ENCODE results near the gene MAD1L1. TPM values are rescaled to one million over a fixed set of nuclear protein-coding genes. Genes with fewer than 3 reads are reported as not detected.

The MAD1L1 gene
- total RNA-seq, 1 experiment from 2014 or later = 38.5 TPM

DNA sequence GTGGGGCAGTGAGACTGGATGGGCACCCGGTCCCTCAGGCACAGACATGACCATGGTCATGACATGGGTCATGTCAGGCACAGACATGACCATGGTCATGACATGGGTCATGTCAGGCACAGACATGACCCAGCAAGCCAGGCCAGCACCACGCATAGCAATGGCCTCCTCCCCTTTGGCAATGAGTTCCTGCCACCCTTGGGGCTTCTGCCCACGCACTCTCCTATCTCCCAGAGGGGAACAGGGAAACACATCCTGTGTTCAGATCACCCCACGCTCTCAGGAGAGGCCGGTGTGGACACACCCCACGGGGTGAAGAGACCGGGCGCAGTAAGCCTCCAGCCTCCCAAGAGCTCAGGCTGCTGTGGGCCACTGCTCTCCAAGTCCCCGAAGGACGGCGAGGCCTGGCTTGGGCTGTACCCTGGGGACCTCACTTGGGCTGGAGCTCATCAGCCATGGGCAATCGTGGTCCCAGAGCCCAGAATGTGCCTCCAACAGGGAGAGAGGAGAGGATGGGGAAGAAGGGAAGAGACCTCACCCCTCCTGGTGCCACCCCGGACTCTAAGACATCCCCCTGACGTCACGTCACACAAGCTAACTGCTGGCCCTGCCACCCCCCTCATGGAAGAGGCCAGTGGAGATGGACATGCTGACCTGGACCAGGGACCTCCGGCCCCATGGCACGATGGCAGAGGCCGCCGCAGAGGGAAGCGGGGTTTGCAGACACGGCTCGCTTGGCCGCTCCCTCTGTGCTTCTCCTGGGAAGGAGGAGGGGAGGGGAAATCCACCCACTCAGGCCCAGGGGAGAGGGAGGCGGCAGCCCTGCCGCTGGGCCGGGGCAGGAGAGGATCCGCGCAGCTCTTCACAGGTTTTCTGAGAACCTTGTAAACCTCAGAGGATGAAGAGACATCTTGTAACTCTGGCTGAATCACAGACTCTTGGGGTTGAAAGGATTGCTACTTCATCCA, 293.0 kb downstream of the MAD1L1 start:
- ChIA-PET RAD21 (ENCODE audit: low non-redundant PET in 1 of 2, low total read pairs in 2 of 2, uncharacterized antibody in 2 of 2, unreplicated experiment in 2 of 2) (no interaction called here), CTCF (no interaction called here), POLR2A (interaction anchor here (0.6 kb wide), 1 partner anchor 408 kb away, joined by 3 read pairs; no protein-coding TSS in a partner anchor)
- Histone ChIP-seq H3K4me3 (replicated peaks in 1 of 2; ENCODE audit: low read depth in 1 of 2, low read length in 2 of 2) (no peak overlapping the region), H3K9me3 (ENCODE audit: control insufficient read depth in 1 of 2, insufficient read depth in 1 of 2, low read depth in 1 of 2, low read length in 2 of 2) (no peaks in the 10 kb centered on the region), H3K9me2 (ENCODE audit: insufficient read depth) (no peaks in the 10 kb centered on the region), H3K4me1 (ENCODE audit: control insufficient read depth in 1 of 2, insufficient read depth in 2 of 2, low read length in 2 of 2) (peaks cover 13 to 19% of the 10 kb centered on the region in 2 experiments), H3K27me3 (ENCODE audit: insufficient read depth, low read length) (no peaks in the 10 kb centered on the region), H3K79me2 (ENCODE audit: insufficient read depth, low read length) (no peaks in the 10 kb centered on the region; the same call in 1 of the 2 replicates), H3K36me3 (ENCODE audit: control insufficient read depth in 1 of 2, insufficient read depth in 2 of 2, low read length in 2 of 2) (no peaks in the 10 kb centered on the region), H3K4me2 (ENCODE audit: low read length) (peak overlapping the region; percentile 34), H3K27ac (ENCODE audit: low read depth, low read length) (peak overlapping the region; percentile 28; the same call in 1 of the 2 replicates), H3K9ac (ENCODE audit: low read length) (no peak overlapping the region), H4K20me1 (ENCODE audit: insufficient read depth) (no peaks in the 10 kb centered on the region), H2AFZ (ENCODE audit: low read depth, low read length, poor library complexity, severe bottlenecking) (no peak overlapping the region)
- DNase-seq (ENCODE audit: low read depth, low spot score) (no peak), ATAC-seq (no peak)
- intact Hi-C loops (cut with micrococcal nuclease) = no loop called here
- no TSS peak for BruUV-seq (replicated peaks)
- TF ChIP-seq RAD21 (IDR thresholded peaks at IDR 0.05; ENCODE audit: low read depth) (no peak), SRF (IDR thresholded peaks at IDR 0.05; ENCODE audit: low read depth) (no peak)

- no peak overlapping the region for H3K9ac ChIP-seq (ENCODE audit: low read length)
- ChIA-PET RAD21 (ENCODE audit: low non-redundant PET in 1 of 2, low total read pairs in 2 of 2, uncharacterized antibody in 2 of 2, unreplicated experiment in 2 of 2) (no interaction called here), POLR2A (interaction anchor here (0.6 kb wide), 1 partner anchor 409 kb away, joined by 3 read pairs; no protein-coding TSS in a partner anchor), CTCF (no interaction called here)
- no peaks in the 10 kb centered on the region for H4K20me1 ChIP-seq (ENCODE audit: insufficient read depth)
- H3K4me1 ChIP-seq (ENCODE audit: control insufficient read depth in 1 of 2, insufficient read depth in 2 of 2, low read length in 2 of 2) = peaks cover 13 to 19% of the 10 kb centered on the region in 2 experiments
- ATAC-seq (0 out of 2 replicates have a peak, but pooled peaks have one; percentile 7), DNase-seq (ENCODE audit: low read depth, low spot score) (no peak)
- no peak overlapping the region for H3K4me2 ChIP-seq (ENCODE audit: low read length)
- H3K36me3 ChIP-seq (ENCODE audit: control insufficient read depth in 1 of 2, insufficient read depth in 2 of 2, low read length in 2 of 2) = no peaks in the 10 kb centered on the region
- no TSS peak for BruUV-seq (replicated peaks)
- H3K27me3 ChIP-seq (ENCODE audit: insufficient read depth, low read length) = no peaks in the 10 kb centered on the region
- H3K27ac ChIP-seq (ENCODE audit: low read depth, low read length) = no peak overlapping the region; the same call in 1 of the 2 replicates
- H2AFZ ChIP-seq (ENCODE audit: low read depth, low read length, poor library complexity, severe bottlenecking) = no peak overlapping the region
- H3K4me3 ChIP-seq (replicated peaks in 1 of 2; ENCODE audit: low read depth in 1 of 2, low read length in 2 of 2) = no peak overlapping the region
- no peaks in the 10 kb centered on the region for H3K9me3 ChIP-seq (ENCODE audit: control insufficient read depth in 1 of 2, insufficient read depth in 1 of 2, low read depth in 1 of 2, low read length in 2 of 2)
- intact Hi-C loops (cut with micrococcal nuclease) = no loop called here
- no peaks in the 10 kb centered on the region; the same call in 1 of the 2 replicates for H3K79me2 ChIP-seq (ENCODE audit: insufficient read depth, low read length)
- no peaks in the 10 kb centered on the region for H3K9me2 ChIP-seq (ENCODE audit: insufficient read depth)
- TF ChIP-seq, protein P1, sequence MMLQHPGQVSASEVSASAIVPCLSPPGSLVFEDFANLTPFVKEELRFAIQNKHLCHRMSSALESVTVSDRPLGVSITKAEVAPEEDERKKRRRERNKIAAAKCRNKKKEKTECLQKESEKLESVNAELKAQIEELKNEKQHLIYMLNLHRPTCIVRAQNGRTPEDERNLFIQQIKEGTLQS (IDR thresholded peaks at IDR 0.05) = no peak
- no peak for TF ChIP-seq POLR2AphosphoS5 (IDR thresholded peaks at IDR 0.05; ENCODE audit: low read depth, low read length)
- TF ChIP-seq ZBTB33 (IDR thresholded peaks at IDR 0.05; ENCODE audit: extremely low read depth, insufficient replicate concordance, low read length) = no peak
- TF ChIP-seq EGR1 (IDR thresholded peaks at IDR 0.05; ENCODE audit: low read depth) = no peak
- TF ChIP-seq YY1 (IDR thresholded peaks at IDR 0.05; ENCODE audit: extremely low read depth, insufficient replicate concordance, low read depth, low read length) = no peak
- no peak for TF ChIP-seq SRF (IDR thresholded peaks at IDR 0.05; ENCODE audit: low read depth)
- no peak for TF ChIP-seq SP1 (IDR thresholded peaks at IDR 0.05; ENCODE audit: low read depth)
- TF ChIP-seq, protein P2, sequence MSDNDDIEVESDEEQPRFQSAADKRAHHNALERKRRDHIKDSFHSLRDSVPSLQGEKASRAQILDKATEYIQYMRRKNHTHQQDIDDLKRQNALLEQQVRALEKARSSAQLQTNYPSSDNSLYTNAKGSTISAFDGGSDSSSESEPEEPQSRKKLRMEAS (IDR thresholded peaks at IDR 0.05) = no peak
- TF ChIP-seq POLR2A (IDR thresholded peaks at IDR 0.05; ENCODE audit: borderline replicate concordance, extremely low read depth, insufficient read depth, insufficient read length) = no peak
- no peak for TF ChIP-seq TCF7L2 (IDR thresholded peaks at IDR 0.05; ENCODE audit: borderline replicate concordance, extremely low read depth, insufficient read depth, insufficient read length)
Observed at GRCh38 chr7:1938788-1939433, 293.8 kb downstream of the MAD1L1 start.
